GM21381 (cell line): Measurements from ENCODE around the gene TACC2.
A peak's percentile ranks its signal among the peaks of the same experiment; 100 is the strongest.
"Not testable (repeated sequence)": the region's sequence is repeated elsewhere in the genome, so short reads cannot be mapped to it uniquely, and the experiment has no call there.

ENCODE experiments used
- ATAC-seq: cut with Tn5 transposase; IDR thresholded peaks from one replicate; pipeline ENCODE4 v1.9.1; 2021; ENCODE audit warnings: mild to moderate bottlenecking, moderate library complexity; ENCODE audit not compliant: unreplicated experiment

Gene TACC2

DNA sequence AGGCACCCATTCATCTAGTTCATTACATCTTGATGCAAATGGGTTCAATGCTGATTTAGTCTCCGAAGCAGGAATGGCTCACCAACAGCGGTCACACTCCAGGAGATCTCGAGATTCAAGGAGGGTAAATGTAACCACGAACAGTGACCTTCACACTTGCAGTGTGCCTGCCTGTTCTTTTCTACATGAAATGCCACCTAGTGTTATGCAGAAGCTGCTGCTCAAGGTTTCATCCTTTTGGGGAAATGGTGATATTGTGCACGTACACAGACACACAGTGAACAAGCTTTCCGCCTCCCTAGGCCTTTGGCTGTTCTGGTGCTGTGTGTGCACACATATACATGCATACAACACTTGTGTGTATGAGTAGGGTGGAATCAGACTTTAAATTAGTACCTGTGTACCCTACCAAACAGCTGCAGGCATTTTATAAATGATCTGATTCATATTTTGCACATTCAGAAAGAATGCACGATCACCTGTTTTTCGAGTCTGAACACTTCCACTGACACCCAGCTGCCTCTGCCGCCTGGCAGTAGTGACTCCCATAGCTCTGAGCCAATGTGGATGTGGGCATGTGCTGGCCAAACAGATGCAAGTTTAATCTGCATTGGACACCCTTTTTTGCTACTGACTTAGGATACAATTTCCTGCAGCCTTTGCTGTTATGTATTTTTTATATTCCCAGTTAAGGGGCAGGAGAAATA, 100.5 kb downstream of the TACC2 start:
- no peak for ATAC-seq

DNA sequence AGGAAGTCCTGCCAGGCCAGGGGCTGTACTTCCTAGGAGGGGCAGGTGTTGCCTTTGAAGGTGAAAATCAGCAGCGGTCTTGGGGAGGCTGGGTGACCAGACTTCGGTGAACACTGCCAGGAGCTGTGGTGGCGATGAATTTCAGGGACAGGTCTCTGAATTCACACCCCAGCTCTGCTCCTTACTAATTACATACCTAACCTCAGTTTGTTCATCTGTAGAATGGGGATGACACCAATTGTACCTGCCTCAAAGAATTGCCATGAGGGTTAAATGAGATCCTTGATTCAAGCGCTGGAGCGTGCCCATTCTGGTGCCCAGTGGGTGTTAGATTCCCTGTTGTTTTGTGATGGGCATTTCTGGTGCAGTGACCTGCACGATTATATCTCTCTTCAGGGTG, 102.8 kb downstream of the TACC2 start:
- ATAC-seq: no peak

DNA sequence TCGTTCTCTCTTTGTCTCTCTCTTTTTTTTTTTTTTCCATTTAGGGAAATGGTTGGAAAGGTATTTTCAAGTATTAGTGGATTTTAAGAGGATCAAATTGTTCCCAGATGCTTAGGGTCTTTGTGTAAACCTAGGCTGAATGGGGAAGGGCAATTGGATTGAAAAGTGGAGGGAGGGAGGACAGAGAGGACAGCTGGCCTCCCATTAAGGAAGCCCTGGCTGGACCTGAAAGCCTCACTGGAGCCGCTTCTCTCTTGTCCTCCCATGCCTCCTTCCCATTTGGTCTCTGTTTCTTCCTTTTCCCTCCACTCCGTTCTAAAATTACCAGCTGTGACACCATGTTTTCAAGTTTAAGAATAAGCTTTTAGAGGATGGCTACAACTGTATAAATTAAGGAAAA, 104.1 kb downstream of the TACC2 start:
- no peak for ATAC-seq

DNA sequence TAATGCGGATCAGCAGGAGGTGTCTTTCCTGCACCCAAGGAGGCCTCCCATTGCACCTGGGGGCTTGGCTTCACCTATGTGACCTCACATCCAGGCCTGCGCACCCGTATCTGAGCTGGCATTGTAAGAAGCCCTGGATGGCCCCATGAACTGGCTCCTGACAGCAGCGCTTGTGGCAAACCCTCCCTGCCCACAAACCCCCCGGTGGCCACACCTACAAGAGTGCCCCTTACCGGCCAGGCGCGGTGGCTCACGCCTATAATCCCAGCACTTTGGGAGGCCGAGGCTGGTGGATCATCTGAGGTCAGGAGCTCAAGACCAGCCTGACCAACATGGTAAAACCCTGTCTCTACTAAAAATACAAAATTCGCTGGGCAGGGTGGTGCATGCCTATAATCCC, 107.2 kb downstream of the TACC2 start:
- not testable (repeated sequence) for ATAC-seq

GRCh38 chr10:122096705-122097104, 107.7 kb downstream of the TACC2 start:
- no peak for ATAC-seq

DNA sequence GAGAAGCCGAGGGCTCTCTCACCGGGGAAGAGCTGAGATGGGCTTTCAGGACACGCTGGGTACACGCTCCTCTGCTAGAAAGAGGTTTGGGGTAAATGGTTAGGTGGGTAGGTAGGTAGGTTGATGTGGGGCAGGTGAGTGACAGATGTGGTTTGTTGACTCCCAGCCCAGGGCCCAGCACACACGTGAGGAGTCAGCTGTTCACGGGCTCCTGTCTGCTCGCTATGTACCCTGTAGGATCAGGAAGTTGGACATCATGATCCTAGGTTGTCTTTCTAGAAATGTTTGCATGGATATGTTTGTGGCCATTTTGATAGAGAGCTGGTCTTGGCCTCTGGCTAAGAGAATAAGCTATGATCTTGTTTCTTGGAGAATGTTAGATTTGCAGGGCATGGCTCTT, 109.0 kb downstream of the TACC2 start:
- ATAC-seq: no peak

- no peak for ATAC-seq
Measured at GRCh38 chr10:122098924-122099323, 110.0 kb downstream of the TACC2 start.

- no peak for ATAC-seq
Measured at GRCh38 chr10:122099562-122099961, 110.6 kb downstream of the TACC2 start.

DNA sequence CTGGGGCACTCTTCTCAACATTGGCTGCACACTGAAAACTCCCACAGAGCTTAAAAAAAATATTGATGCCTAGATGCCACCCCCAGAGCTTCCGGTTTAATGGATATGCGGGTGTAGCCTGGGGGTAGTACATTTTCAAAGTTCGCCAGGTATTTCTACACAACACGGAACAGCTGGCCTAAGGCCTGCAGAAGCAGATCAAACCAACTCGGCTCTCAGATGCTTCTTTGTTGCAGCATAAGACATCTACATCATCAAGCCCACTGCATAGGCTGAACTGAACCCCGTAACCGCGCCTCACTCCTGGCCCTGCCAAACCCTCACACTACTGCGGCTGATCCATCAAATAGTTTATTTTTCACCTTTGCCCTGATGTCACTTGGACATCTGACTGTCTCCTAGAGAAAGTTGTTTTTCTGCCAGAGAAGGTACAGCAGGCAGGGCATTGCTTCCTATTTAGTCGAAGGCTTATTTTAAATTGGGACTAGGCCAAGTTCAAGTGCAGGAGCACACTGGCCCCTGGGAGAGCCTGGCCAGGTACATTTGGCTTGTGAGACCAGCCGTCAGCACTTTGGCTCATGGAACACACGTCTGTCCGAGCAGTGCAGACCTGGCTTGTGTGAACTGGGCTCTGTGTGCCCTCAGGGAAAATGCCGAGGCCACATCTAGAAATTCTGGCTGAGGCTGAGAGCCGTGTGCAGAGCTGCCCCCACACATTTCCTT, 113.3 kb downstream of the TACC2 start:
- no peak for ATAC-seq

GRCh38 chr10:122102869-122103525, 114.0 kb downstream of the TACC2 start:
- no peak for ATAC-seq

- ATAC-seq: no peak
Measured at GRCh38 chr10:122103592-122103991, 114.6 kb downstream of the TACC2 start.

GRCh38 chr10:122108786-122109185, 119.8 kb downstream of the TACC2 start:
- ATAC-seq: not testable (repeated sequence)

GRCh38 chr10:122112021-122112616, 123.2 kb downstream of the TACC2 start:
- ATAC-seq: no peak

DNA sequence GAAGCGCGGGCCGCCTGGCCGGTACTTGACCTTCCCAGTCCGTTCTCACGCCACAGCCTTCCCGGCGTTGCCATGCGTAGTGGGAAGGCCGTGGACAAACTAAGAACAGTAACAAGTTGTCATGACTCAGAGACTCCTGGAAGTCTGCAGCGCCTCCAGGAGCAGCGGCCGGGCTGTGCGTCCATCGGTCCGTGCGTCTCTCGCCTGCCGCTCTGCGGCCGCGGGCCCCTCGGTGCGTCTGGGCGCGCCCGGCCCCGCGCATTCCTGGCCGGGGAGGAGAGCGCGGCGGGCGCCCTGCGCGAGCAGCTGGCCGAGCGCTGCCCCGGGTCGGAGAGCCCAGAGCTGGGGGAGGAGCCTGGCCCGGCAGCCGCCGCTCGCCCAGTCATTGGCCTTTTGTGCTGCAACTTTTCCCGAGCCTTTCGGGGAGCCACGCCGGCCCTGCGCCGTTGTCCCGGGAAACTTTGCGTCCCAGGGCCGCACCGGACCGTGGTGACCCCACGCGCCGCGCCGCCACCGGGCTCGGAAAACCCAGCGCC, 123.7 kb downstream of the TACC2 start:
- peak; percentile 38 for ATAC-seq

DNA sequence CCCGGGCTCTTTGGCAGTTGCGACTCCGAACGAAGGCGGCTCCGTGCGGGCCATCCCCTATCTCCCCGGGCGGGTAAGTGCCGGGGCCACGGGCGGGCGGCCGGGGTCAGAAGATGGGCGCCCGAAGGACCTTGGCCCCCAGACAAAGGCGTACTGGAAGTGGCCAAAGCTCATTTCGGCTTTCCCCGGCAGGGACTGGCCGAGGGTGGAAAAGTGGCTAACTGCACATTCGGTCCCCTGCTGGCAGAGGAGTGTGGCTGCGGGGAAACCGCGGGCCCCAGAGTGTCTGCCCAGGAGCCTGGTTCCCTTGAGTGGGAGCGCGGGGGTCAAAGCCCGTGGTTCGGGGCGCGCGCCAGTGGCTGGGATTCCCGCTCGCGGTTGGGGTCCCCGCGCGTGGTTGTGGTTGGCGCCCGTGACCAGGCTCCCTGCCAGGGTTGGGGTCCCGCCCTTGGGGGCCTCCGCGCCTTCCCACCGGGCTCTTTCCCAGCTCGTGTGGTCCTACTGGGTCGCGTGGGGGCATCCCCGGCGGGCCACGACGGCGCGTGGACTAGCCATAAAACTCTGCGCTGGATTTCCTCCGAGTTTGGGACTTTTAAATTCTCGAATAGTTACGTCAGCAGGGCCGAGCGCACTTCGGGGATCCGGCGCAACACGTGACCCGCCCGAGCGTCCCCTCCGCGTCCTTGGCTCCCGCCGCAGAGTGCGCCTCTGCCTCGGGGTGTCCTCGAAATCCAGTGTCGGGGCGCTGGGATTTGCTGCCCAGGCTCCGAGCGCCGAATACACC, 124.4 kb downstream of the TACC2 start:
- peak; percentile 52 for ATAC-seq

GRCh38 chr10:122113945-122114747, 125.2 kb downstream of the TACC2 start:
- no peak for ATAC-seq

- ATAC-seq: no peak
Measured at GRCh38 chr10:122115874-122116273, 126.9 kb downstream of the TACC2 start.

GRCh38 chr10:122116331-122116730, 127.4 kb downstream of the TACC2 start:
- ATAC-seq: no peak

DNA sequence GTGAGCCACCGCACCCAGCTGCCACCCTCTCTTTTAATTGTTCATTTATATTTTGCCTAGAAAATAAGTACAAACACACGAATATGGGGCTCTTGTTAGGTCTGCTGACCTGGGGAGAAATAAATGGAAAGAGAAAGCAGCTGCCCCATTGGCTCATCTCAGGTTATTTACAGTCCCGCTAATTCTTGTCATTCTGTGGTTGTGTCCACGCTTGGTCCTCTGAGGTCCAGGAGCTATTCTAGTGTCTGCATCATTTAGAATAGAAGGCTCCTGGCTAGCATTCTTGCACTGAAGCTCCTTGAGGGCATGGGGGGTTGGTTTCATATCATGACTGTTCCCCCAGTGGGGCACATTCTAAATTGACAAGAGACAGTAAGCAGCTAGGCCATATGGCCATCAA, 128.5 kb downstream of the TACC2 start:
- ATAC-seq: no peak
